A673 (cell line): ENCODE results near the gene RASA3.

Source experiments
- EZH2 ChIP-seq: fragments of 200-600 bp; sonication (generic); IDR thresholded peaks from 2 replicates; pipeline ENCODE4 v1.6.1; 2017; ENCODE audit warnings: borderline replicate concordance, low read depth, mild to moderate bottlenecking, mixed read lengths, antibody characterized with exemption, low read length; ENCODE audit not compliant: poor library complexity, severe bottlenecking
- TF ChIP-seq, protein P1 (sequence below): fragments of 300-800, 200-600 bp; sonication (generic); conservative IDR thresholded peaks from 2 replicates; pipeline ENCODE4 v1.5.1; 2017; ENCODE audit warnings: low read depth, mild to moderate bottlenecking, antibody characterized with exemption, low read length, moderate library complexity, mixed read lengths

DNA sequence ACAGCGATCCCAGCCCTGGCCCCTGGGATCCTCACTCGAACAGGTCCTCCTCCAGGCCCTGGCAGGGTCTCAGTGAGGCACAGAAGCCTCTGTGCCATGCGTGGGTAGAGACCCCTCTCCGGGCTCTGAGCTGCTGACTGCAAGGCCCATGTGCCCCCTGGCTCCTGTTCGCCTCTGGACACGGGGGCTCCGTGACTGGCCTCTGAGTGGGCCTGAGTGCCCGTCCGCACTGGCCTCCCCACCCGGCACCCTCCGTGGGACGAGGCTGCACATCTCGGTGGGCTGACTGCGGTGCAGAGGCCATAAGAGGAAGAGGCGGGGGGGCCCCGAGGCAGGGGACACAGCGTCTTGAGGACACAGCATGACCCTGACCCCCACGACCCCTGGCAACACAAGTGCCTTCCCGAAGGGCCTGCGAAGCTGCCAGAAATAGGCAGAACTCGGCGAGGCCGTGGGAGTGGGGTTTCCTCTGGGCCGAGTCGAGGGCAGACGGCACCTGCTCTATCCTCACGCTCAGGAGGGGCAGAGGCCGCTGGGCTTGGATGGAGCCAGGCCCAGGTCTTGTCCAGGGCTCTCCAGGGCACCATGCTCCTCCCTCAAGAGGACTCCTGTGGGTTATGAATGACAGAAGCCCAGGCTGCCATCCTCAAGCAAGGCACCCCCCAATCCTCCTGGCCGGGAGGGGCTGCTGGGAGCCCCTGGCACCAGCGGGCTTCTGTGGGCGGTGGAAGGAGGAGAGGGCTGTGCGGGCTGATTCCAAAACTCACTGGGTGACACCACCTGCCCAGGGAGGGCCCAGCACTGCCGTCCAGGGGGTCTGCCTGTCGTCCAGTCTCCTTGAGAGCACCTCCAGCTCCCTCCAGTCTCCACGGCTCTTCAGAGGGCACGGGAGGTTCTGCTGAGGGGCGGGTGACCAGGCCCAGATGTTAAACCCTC, 52.6 kb downstream of the RASA3 start:
- TF ChIP-seq, protein P1, sequence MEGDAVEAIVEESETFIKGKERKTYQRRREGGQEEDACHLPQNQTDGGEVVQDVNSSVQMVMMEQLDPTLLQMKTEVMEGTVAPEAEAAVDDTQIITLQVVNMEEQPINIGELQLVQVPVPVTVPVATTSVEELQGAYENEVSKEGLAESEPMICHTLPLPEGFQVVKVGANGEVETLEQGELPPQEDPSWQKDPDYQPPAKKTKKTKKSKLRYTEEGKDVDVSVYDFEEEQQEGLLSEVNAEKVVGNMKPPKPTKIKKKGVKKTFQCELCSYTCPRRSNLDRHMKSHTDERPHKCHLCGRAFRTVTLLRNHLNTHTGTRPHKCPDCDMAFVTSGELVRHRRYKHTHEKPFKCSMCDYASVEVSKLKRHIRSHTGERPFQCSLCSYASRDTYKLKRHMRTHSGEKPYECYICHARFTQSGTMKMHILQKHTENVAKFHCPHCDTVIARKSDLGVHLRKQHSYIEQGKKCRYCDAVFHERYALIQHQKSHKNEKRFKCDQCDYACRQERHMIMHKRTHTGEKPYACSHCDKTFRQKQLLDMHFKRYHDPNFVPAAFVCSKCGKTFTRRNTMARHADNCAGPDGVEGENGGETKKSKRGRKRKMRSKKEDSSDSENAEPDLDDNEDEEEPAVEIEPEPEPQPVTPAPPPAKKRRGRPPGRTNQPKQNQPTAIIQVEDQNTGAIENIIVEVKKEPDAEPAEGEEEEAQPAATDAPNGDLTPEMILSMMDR: no peak
- TF ChIP-seq EZH2: no peak
